Activated naive CD4-positive, alpha-beta T cell (primary cell): ENCODE measurements around the gene TREML2.

Experiments
- DNase-seq, 4 experiments: peaks; one replicate each; lab custom pipeline; 2025; lab: John Stamatoyannopoulos, UW

TREML2 gene

DNA sequence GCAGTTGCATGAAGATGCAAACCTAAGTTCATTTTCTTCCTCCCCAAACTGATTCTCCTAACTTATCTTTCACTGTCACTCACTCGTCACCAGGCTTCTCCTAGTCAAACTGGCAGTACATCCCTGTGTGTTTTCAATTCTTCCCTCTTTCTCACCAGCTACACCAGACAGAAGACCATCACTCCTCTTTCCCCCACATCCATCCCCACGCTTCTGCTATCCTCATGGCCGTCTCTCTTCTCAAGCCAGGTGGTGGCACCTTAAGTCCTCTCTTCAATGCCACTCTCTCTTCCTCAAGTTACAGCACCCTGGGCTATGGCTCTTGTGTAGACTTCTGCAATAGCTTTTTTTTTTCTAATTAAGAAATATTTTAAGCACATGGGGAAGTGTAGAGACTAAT is 23.7 kb downstream of the TREML2 start:
- no peak for DNase-seq

DNA sequence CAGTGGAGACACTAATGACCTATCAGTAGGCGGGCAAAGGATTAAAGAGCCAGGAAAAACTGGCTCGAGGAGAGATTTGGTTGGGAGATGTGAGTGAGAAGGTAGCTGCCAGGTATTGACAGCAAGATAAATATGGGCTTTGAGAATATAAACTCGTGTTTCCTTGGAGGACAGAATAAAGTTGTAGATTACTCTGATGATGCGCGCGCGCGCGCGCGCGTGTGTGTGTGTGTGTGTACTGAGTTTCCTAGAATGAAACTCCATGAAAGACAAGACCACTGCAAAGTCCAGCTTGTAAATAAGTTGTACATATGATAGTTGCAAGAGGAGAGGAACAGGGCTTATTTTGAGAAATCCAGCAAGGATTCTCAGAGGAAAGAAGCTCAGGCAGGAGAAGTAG is 24.8 kb downstream of the TREML2 start:
- no peak for DNase-seq

- no peak for DNase-seq
Measured at GRCh38 chr6:41175084-41175483, 25.9 kb downstream of the TREML2 start.

GRCh38 chr6:41174610-41175009 is 26.3 kb downstream of the TREML2 start:
- no peak for DNase-seq

- DNase-seq = no peak
Measured at GRCh38 chr6:41171908-41172307, 29.0 kb downstream of the TREML2 start.

GRCh38 chr6:41170547-41171160 is 30.3 kb downstream of the TREML2 start:
- no peak for DNase-seq

GRCh38 chr6:41167173-41167963 is 33.6 kb downstream of the TREML2 start:
- DNase-seq = no peak

DNA sequence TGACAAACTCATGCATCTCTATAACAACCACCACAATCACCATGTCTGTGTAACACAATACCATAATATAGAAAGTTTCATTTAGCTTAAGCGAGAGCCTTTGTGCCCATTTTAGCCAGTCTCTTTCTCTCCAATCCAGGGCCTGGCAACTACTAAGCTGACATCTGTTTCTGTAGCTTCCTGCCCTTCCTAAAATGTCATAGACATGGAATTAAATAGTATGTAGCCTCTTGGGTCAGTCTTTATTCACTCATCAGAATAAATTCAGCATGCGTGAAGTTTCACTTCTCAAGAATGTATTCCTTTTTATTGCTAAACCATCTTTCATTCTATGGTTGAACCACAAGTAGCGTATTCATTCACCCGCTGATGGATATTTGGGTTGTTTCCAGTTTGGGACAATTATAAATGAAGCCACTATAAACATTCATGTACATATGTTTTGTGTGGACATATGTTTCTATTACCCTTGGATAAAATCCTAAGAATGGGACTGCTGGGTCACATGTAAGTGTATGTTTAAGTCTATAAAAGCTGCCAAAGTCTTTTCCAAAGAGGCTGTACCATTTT is 36.3 kb downstream of the TREML2 start:
- DNase-seq = no peak

GRCh38 chr6:41163419-41163717 is 37.6 kb downstream of the TREML2 start:
- DNase-seq = no peak

DNA sequence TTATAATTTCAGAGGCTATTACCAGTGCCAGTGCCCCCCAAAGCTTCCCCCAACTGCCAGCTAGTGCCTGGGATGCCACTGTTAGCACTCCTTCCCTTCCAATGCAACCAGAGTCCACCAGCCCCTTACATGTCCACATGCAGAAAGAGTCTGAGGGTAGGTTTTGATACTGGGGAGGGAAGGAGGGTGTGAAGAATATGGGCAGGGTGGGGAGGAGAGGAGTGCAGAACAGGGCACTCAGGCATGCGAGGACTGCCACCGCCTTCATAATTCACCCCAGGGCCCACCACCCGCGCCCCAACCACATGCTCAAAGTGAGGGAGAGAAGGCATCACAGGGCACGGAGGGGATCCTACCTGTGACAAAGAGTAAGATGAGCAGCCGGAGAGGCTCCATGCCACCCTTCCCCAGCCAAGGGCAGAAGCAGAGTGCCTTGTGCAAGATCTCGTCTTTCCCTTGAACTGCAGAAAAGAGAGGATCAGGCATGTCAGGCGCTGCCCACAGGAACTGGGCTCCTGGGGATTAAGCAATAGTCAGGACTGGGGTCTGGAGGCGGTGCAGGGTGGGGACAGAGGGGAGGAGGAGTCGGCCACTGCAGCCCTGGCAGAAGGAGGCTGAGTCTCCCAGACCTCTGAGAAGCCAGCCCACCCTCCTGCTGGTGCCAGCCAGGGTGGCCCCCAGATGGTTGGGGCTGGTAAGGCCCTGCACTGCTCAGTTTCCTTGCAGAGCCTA is 38.1 kb downstream of the TREML2 start, which contains the start of gene TREM2:
TSS of gene TREM2 (minus strand) at position 430 of the 732 bp plus-strand sequence. CDS start at position 396, 34 bp downstream.
- DNase-seq = no peak

GRCh38 chr6:41161851-41162552 is 38.9 kb downstream of the TREML2 start:
- no peak for DNase-seq

DNA sequence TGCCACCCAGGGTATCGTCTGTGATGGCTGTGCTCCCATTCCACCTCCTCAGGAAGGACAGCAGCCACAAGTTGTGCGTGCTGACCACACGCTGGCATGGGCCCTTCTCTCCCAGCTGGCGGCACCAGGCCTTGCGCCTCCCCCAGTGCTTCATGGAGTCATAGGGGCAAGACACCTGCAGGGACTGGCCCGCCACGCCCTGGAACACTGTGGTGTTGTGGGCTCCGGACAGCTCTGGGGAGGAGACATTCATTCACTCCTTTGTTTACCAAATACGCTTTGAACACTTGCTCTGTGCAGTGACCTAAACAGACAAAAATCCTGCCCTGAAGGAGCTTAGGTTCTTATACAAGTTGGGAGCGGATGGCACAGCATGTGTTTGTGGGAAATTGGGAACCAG is 39.6 kb downstream of the TREML2 start:
- DNase-seq = no peak

GRCh38 chr6:41160933-41161332 is 40.0 kb downstream of the TREML2 start:
- DNase-seq = no peak

DNA sequence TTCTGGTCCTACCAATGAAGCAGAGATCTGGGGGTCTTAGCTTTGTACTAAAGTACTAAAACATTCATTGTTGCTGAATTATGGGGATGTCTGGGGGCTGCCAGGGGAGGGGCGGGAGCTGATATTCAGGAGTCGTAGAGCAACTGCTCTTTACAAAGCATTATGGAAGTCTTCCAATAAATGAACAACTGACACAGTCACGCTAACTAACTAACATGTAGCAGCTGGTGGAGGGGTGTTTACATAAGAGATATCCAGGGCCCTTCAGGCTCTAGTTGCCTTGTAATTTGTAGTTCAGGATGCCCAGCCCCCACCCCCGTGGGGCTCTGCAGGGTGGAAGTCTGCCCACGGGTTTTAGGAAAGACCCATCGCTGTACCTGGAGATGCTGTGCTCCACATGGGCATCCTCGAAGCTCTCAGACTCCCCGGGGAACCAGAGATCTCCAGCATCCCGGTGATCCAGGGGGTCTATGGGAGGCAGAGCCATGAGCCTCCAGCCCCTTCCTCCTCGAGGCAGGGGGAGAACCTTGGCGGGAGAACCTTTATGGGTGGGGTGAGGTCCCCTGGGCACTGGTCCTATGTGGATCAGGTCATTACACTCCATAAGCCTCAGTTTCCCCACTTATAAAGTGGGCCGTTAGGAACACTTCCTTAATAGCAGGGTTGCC is 41.4 kb downstream of the TREML2 start:
- DNase-seq = no peak

- no peak for DNase-seq
Measured at GRCh38 chr6:41157323-41157722, 43.6 kb downstream of the TREML2 start.

- no peak for DNase-seq
Measured at GRCh38 chr6:41156771-41157170, 44.2 kb downstream of the TREML2 start.

- DNase-seq = no peak
Measured at GRCh38 chr6:41156001-41156400, 44.9 kb downstream of the TREML2 start.

DNA sequence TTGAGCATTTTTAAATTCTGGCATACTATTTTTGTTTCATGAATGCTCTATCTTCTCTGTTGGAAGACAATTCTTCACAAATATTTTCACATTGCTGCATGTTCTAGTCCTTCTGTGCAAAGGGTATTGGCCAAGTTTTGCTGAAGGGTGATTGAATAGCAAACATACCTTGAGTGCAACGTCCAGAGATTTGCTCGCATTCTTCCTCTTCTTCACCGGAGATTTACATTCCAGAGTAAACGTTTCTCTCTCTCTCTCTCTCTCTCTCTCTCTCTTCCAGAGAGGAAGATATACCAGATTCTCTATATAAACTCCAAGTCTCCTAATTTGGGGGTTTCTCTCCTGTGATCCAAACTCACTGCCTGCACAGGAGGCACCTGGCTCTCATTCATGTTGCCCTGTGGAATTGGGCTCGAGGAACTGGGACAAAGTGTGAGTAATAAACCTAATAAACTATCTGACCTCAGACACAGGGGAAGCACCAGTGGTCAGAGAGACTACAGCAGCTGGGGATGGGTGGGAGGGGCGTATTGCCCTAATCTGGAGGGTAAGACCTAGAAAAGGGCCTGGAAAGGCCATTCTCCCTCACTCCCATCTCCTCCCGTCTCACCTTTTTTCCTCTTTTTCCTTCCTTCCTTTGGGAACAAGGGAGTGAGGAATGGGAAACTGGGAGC is 45.7 kb downstream of the TREML2 start:
- DNase-seq = no peak

DNA sequence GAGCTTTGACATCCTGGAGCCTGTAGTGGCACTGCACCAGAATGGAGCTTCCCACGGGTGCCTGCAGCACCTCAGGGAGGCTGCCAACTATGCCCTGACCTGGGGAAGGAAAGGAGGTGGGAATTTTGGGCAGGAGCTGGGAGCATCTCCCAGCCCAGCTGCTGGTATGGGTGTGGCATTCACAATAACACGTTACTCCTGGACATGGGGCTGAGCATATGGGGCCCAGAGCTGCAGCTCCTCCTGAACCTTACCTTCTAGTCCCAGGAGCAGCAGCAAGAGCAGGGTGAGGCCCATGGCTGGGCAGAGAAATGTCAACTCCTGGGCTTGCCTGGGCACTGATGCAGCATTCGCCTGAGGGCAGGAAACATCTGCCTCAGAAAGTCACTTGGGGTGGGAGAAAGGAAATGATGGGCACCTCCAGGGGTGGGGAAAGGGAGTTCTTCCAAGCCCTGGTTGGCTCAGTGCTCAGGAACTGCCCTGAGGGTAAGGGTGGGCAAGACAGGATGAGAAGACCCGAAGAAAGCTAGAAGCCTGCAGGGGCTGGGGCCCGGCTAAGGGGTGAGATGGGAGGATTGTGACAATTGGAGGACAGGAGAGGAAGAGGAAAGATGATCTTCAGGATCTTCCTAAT is 46.8 kb downstream of the TREML2 start, which contains the start of gene TREML1:
TSS of gene TREML1 (minus strand) at position 356 of the 634 bp plus-strand sequence. CDS start at position 297, 59 bp downstream.
- no peak for DNase-seq

GRCh38 chr6:41153451-41153850 is 47.5 kb downstream of the TREML2 start:
- DNase-seq = no peak
